Esophagus muscularis mucosa (tissue), 3 donors: ENCODE results near the gene SPRED2.
A peak's percentile ranks its signal among the peaks of the same experiment; 100 is the strongest.

Experiments used
- CTCF ChIP-seq, 3 experiments: fragments of 200-600 bp in 2 of 3; fragments of 450-650 bp in 1 of 3; sonication (generic) in 2 of 3; IDR thresholded peaks; one replicate each; pipeline ENCODE4 v1.5.1; 2017 to 2019; ENCODE audit warnings: antibody characterized with exemption in 3 of 3, mild to moderate bottlenecking in 2 of 3, moderate library complexity in 1 of 3
- EP300 ChIP-seq: sonication (generic); formaldehyde crosslinking; IDR thresholded peaks from one replicate; pipeline ENCODE4 v1.6.1; 2017; ENCODE audit warnings: antibody characterized with exemption

GRCh38 chr2:65350651-65351056 is 81.7 kb downstream of the SPRED2 start:
- no peak for TF ChIP-seq EP300
- peak in 1 of 3 experiments; percentile 28 for TF ChIP-seq CTCF (IDR thresholded peaks at IDR 0.05)
